Keratinocyte (primary cell): ENCODE data around the gene AAR2. TPM values are rescaled to one million over a fixed set of nuclear protein-coding genes. Genes with fewer than 3 reads are reported as not detected.
A peak's percentile ranks its signal among the peaks of the same experiment; 100 is the strongest.

ENCODE experiments used
- DNase-seq: peaks from one replicate; pipeline ENCODE4 v3.0.0-alpha.2; 2011; ENCODE audit warnings: low read depth, missing footprints, low spot score
- FAIRE-seq: peaks from 2 replicates; lab custom pipeline; 2011; peaks lifted over from hg19 to GRCh38; lab: Jason Lieb, UNC
- H2AFZ ChIP-seq: 2 replicates; pipeline ENCODE4 v1.6.0; 2012; ENCODE audit warnings: low read length, control low read depth, inconsistent platforms; ENCODE audit not compliant: control insufficient read depth
- H3K27ac ChIP-seq: 2 replicates; pipeline ENCODE4 v1.5.1; 2011; ENCODE audit warnings: low read length; ENCODE audit not compliant: control insufficient read depth, insufficient read depth
- H3K27me3 ChIP-seq: 3 replicates; pipeline ENCODE4 v1.6.0; 2011; ENCODE audit warnings: low read length; ENCODE audit not compliant: control insufficient read depth, insufficient read depth; ENCODE audit errors: extremely low read depth
- H3K36me3 ChIP-seq, 2 experiments: 2 replicates in 1 of 2; 3 replicates in 1 of 2; pipeline ENCODE4 v1.5.1; 2011; ENCODE audit warnings: low read length in 2 of 2, mild to moderate bottlenecking in 1 of 2; ENCODE audit not compliant: control insufficient read depth in 2 of 2, insufficient read depth in 2 of 2; ENCODE audit errors: extremely low read depth in 1 of 2
- H3K4me1 ChIP-seq: 3 replicates; pipeline ENCODE4 v1.5.1; 2011; ENCODE audit warnings: low read length; ENCODE audit not compliant: control insufficient read depth, insufficient read depth; ENCODE audit errors: extremely low read depth
- H3K4me2 ChIP-seq: 3 replicates; pipeline ENCODE4 v1.6.0; 2011; ENCODE audit warnings: low read depth, low read length; ENCODE audit not compliant: control insufficient read depth, insufficient read depth; ENCODE audit errors: extremely low read depth
- H3K4me3 ChIP-seq, 3 experiments: fragments of 200-600 bp in 1 of 3; sonication (generic) in 1 of 3; 2 replicates in 2 of 3; 3 replicates in 1 of 3; pipeline ENCODE4 v1.5.1; 2011 to 2016; ENCODE audit warnings: low read length in 3 of 3, mild to moderate bottlenecking in 3 of 3, control low read depth in 2 of 3, inconsistent platforms in 1 of 3, low read depth in 1 of 3, mixed read lengths in 1 of 3, mixed run types in 1 of 3, moderate library complexity in 1 of 3; ENCODE audit not compliant: control insufficient read depth in 2 of 3, insufficient read depth in 2 of 3; ENCODE audit errors: extremely low read depth in 1 of 3
- H3K79me2 ChIP-seq: 2 replicates; pipeline ENCODE4 v1.6.0; 2012; ENCODE audit warnings: low read length; ENCODE audit not compliant: control insufficient read depth, insufficient read depth
- H3K9ac ChIP-seq: 3 replicates; pipeline ENCODE4 v1.6.0; 2011; ENCODE audit warnings: low read length; ENCODE audit not compliant: control insufficient read depth, insufficient read depth; ENCODE audit errors: extremely low read depth
- H3K9me1 ChIP-seq: 3 replicates; pipeline ENCODE4 v1.6.0; 2011; ENCODE audit warnings: low read length; ENCODE audit not compliant: control insufficient read depth, insufficient read depth; ENCODE audit errors: extremely low read depth
- H3K9me3 ChIP-seq: 2 replicates; pipeline ENCODE4 v1.5.1; 2012; ENCODE audit warnings: low read depth, low read length; ENCODE audit not compliant: control insufficient read depth
- H4K20me1 ChIP-seq: 3 replicates; pipeline ENCODE4 v1.6.0; 2011; ENCODE audit warnings: low read length; ENCODE audit not compliant: control insufficient read depth, insufficient read depth; ENCODE audit errors: extremely low read depth
- EZH2 ChIP-seq: IDR thresholded peaks from one replicate; pipeline ENCODE4 v1.6.1; 2012; ENCODE audit warnings: inconsistent platforms, mild to moderate bottlenecking, low read length, moderate library complexity
- dilution Hi-C: fragments of 300-500 bp; cut with MboI; formaldehyde crosslinking; loops from one replicate; pipeline ENCODE4 v1.7.0; 2020; ENCODE audit warnings: low sequenced_read_pairs; ENCODE audit not compliant: extremely low pct_ligation_motif_present
- polyA plus RNA-seq, 5 experiments: library from polyadenylated mRNA; depleted of rRNA in 3 of 5; stranded (reverse) in 3 of 5; stranded (forward) in 1 of 5; unstranded in 1 of 5; fragments of >200 nt; gene quantifications; 1 replicate in 1 of 5; 2 replicates in 3 of 5; 3 replicates in 1 of 5; pipeline versions ENCODE4 v1.2.1 to v1.2.3, GENCODE V29; 2011 to 2012; ENCODE audit warnings: missing spikeins in 2 of 5, low read depth in 1 of 5, low replicate concordance in 1 of 5
- TF ChIP-seq, protein P1 (sequence below), 3 experiments: IDR thresholded peaks in 1 of 3; conservative IDR thresholded peaks in 1 of 3; optimal IDR thresholded peaks in 1 of 3; 2 replicates in 2 of 3; 3 replicates in 1 of 3; pipeline versions ENCODE3 to v1.5.1; 2011; ENCODE audit warnings: low read length in 3 of 3, mild to moderate bottlenecking in 3 of 3, moderate library complexity in 2 of 3, control low read depth in 1 of 3, inconsistent platforms in 1 of 3; ENCODE audit not compliant: insufficient read depth in 2 of 3; ENCODE audit errors: extremely low read depth in 1 of 3

Gene AAR2
- polyA plus RNA-seq, 1 donor (not counting 4 experiments of a cell fraction or from before 2014, with no cell fraction given) = 20.1 TPM

DNA sequence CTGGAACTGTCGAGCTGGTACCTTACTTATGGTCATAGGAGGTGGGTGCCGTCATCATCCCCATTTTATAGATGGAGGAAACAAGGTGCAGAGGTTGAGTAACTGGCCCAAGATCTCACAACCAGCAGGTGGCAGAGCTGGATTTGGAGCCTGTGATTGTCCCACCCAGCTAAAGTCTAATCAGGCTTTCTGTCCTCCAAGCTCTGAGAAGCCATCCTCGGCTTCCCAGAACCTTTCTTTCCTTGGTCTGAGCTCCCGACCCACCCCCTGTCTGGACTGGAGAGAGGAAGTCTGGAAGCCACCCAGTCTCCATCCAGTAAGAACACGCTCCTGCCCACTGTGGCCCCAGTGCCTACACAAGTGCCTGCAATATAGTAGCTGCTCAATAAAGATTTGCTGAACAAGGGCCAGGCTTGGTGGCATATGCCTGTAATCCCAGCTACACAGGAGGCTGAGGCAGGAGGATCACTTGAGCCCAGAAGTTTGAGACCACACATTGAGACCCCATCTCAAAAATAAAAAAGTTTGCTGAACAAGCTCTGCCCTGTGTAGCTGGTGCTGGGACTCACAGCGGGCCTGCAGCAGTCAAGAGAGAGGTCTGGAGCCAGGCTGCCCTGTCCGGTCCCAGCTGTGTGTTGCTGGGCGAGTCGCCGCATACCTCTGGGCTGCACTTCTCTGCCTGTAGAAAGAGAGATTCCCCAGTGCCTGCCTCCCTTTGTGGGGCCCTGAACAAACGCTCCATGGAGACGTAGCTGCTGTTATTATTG lies 37.3 kb downstream of the AAR2 start:
- Histone ChIP-seq H3K79me2 (no peaks in the 10 kb centered on the region), H3K36me3 (no peaks in the 10 kb centered on the region), H3K9ac (no peak overlapping the region), H4K20me1 (no peaks in the 10 kb centered on the region), H3K27ac (no peak overlapping the region), H3K4me3 (no peak overlapping the region), H3K27me3 (no peaks in the 10 kb centered on the region), H2AFZ (no peak overlapping the region), H3K9me3 (no peaks in the 10 kb centered on the region), H3K9me1 (no peaks in the 10 kb centered on the region), H3K4me2 (no peak overlapping the region), H3K4me1 (no peaks in the 10 kb centered on the region)
- TF ChIP-seq, protein P1, sequence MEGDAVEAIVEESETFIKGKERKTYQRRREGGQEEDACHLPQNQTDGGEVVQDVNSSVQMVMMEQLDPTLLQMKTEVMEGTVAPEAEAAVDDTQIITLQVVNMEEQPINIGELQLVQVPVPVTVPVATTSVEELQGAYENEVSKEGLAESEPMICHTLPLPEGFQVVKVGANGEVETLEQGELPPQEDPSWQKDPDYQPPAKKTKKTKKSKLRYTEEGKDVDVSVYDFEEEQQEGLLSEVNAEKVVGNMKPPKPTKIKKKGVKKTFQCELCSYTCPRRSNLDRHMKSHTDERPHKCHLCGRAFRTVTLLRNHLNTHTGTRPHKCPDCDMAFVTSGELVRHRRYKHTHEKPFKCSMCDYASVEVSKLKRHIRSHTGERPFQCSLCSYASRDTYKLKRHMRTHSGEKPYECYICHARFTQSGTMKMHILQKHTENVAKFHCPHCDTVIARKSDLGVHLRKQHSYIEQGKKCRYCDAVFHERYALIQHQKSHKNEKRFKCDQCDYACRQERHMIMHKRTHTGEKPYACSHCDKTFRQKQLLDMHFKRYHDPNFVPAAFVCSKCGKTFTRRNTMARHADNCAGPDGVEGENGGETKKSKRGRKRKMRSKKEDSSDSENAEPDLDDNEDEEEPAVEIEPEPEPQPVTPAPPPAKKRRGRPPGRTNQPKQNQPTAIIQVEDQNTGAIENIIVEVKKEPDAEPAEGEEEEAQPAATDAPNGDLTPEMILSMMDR (optimal IDR thresholded peaks at IDR 0.05 in 1 of 3, IDR thresholded peaks at IDR 0.05 in 1 of 3, conservative IDR thresholded peaks at IDR 0.05 in 1 of 3; ENCODE audit: extremely low read depth in 1 of 3, insufficient read depth in 2 of 3, low read length in 3 of 3) = peak; percentile 44 to 63 (median 63)
- TF ChIP-seq EZH2 = no peak
- dilution Hi-C loops = no loop called here
- no peak for FAIRE-seq
- no peak for DNase-seq

DNA sequence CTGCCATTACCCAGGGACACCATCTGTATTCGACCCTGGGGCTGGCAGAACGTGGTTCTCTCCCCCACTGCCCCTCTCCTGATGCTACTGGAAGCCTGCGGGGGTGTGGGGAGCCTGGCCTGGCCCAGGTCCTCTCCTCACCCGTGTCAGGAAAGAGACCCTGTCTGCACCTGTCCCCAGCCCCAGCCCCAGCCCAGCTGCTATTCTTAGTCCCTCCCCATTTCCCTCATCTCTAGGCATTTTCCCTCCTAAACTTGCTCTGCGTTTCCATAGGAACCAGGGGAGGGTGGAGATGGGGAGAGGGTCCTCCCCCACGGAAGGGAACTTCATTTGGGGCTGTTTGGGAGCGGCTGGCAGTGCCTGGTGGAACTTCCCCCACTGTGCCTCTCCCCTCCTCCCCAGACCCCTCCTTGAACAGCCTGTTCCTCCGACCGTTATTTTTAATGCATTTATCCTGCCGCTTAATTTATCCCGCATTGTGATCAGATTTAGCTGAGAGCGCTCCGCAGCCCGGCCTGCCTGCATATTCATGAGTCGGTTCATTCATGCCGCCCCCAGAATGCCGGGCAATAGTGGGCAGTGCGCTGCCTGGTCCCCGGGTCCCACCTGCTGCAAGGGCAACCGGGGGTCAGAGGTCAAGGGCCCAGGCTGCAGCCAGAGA lies 38.0 kb downstream of the AAR2 start:
- no peak overlapping the region for H3K27ac ChIP-seq
- no peaks in the 10 kb centered on the region for H3K9me1 ChIP-seq
- no peaks in the 10 kb centered on the region for H3K9me3 ChIP-seq
- no peaks in the 10 kb centered on the region for H3K79me2 ChIP-seq
- H3K4me1 ChIP-seq = no peaks in the 10 kb centered on the region
- H2AFZ ChIP-seq = no peak overlapping the region
- FAIRE-seq (no peak), DNase-seq (no peak)
- H3K9ac ChIP-seq = no peak overlapping the region
- no peaks in the 10 kb centered on the region for H4K20me1 ChIP-seq
- H3K27me3 ChIP-seq = no peaks in the 10 kb centered on the region
- H3K4me2 ChIP-seq = no peak overlapping the region
- dilution Hi-C loops = no loop called here
- TF ChIP-seq EZH2 = no peak
- TF ChIP-seq, protein P1 (optimal IDR thresholded peaks at IDR 0.05 in 1 of 3, IDR thresholded peaks at IDR 0.05 in 1 of 3, conservative IDR thresholded peaks at IDR 0.05 in 1 of 3; ENCODE audit: extremely low read depth in 1 of 3, insufficient read depth in 2 of 3, low read length in 3 of 3) = no peak
- no peaks in the 10 kb centered on the region for H3K36me3 ChIP-seq
- no peak overlapping the region for H3K4me3 ChIP-seq
